ENCODE data around the gene TMEM205. TPM values are rescaled to one million over a fixed set of nuclear protein-coding genes. Genes with fewer than 3 reads are reported as not detected.

Gene TMEM205
- total and polyA plus RNA-seq, 3 donors from 2014 or later: 132 to 213 (median 174) TPM

DNA sequence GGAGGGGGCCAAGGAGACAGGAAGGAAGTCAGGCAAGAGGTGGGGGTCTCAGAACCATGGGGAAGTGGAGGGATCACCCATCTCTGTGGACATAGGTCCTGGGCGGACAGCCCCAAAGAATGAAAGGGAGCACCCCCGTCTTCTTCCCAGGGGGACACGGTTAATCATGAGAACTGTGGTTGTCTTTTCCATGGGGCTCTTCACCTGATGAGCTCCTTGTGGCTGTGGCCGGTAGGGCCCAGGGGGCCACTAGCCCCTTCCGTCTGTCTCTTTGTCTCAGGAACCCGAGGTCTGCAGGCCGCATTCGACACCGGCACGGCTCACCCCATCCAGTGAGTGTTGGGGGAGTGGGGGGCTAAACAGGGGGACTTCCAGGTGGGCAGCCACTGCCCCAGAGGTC lies 17.8 kb upstream of the TMEM205 start:
- no peaks in the 10 kb centered on the region for H3K36me3 ChIP-seq (ENCODE audit: low read depth, missing control alignments)
- DNase-seq: no peak
- no peak for TF ChIP-seq POLR2A (IDR thresholded peaks at IDR 0.05)
- TF ChIP-seq, protein P1, sequence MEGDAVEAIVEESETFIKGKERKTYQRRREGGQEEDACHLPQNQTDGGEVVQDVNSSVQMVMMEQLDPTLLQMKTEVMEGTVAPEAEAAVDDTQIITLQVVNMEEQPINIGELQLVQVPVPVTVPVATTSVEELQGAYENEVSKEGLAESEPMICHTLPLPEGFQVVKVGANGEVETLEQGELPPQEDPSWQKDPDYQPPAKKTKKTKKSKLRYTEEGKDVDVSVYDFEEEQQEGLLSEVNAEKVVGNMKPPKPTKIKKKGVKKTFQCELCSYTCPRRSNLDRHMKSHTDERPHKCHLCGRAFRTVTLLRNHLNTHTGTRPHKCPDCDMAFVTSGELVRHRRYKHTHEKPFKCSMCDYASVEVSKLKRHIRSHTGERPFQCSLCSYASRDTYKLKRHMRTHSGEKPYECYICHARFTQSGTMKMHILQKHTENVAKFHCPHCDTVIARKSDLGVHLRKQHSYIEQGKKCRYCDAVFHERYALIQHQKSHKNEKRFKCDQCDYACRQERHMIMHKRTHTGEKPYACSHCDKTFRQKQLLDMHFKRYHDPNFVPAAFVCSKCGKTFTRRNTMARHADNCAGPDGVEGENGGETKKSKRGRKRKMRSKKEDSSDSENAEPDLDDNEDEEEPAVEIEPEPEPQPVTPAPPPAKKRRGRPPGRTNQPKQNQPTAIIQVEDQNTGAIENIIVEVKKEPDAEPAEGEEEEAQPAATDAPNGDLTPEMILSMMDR (IDR thresholded peaks at IDR 0.05): no peak

DNA sequence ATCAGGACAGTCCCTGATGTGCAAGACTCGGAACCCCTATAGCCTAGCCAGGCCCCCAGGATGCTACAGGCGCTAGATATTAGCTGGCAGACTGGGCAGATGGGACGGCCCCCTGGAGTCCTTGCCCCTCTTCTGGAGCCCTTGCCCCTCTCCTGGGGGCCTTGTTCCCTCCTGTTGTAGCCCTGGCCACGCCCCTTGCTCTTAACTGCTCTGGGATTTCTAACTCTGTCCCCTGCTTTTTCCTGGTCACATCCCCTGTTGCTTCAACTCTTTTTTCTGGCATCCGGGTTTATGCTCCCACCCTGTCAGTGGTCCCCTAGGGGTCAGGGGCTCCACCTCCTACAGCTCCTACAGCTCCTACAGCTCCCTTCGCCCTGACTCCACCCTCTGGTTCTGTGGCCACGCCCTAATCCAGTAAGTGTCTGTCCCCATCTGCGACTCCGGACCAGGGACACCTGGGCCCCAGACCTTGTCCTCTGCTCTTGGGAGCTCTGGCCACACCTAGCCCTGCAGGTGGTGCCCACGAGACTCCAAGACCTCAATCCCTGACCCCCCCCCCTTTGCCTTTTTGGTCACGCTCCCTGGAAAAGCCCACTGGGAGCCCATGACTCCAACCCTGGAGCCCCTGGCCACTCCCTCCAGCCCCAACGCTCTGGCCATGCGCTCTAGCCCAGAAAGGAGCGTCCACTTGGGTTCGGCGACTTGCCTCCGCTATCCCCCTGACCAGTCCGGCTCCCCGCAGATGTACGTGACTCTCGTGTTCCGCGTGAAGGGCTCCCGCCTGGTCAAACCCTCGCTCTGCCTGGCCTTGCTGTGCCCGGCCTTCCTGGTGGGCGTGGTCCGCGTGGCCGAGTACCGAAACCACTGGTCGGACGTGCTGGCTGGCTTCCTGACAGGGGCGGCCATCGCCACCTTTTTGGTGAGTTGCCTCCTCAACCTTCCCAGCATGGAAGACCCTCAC lies 16.0 kb upstream of the TMEM205 start:
- intact Hi-C loops (cut with DNase I; ENCODE audit: low total_unique reads): no loop called here
- no peaks in the 10 kb centered on the region for H3K27me3 ChIP-seq
- no peak overlapping the region for H3K4me3 ChIP-seq
- H3K9me3 ChIP-seq: no peaks in the 10 kb centered on the region
- DNase-seq: no peak
- H3K4me1 ChIP-seq: no peaks in the 10 kb centered on the region
- TF ChIP-seq, protein P1 (IDR thresholded peaks at IDR 0.05): no peak
- TF ChIP-seq POLR2A (IDR thresholded peaks at IDR 0.05): no peak
- H3K36me3 ChIP-seq (ENCODE audit: low read depth, missing control alignments): no peaks in the 10 kb centered on the region
- WGBS, 2 donors: 65 to 80% methylated on average over 34 to 35 of the region's 35 CpGs
- H3K27ac ChIP-seq: no peak overlapping the region

More for the DNA sequence above, 17.8 kb upstream of the TMEM205 start:
- Histone ChIP-seq H3K9me3 (no peaks in the 10 kb centered on the region), H3K27me3 (no peaks in the 10 kb centered on the region), H3K4me3 (no peak overlapping the region), H3K4me1 (no peaks in the 10 kb centered on the region), H3K27ac (no peak overlapping the region)
- WGBS, 2 donors: 88 to 89% methylated on average over 10 of the region's 10 CpGs
- intact Hi-C loops (cut with DNase I; ENCODE audit: low total_unique reads): no loop called here

DNA sequence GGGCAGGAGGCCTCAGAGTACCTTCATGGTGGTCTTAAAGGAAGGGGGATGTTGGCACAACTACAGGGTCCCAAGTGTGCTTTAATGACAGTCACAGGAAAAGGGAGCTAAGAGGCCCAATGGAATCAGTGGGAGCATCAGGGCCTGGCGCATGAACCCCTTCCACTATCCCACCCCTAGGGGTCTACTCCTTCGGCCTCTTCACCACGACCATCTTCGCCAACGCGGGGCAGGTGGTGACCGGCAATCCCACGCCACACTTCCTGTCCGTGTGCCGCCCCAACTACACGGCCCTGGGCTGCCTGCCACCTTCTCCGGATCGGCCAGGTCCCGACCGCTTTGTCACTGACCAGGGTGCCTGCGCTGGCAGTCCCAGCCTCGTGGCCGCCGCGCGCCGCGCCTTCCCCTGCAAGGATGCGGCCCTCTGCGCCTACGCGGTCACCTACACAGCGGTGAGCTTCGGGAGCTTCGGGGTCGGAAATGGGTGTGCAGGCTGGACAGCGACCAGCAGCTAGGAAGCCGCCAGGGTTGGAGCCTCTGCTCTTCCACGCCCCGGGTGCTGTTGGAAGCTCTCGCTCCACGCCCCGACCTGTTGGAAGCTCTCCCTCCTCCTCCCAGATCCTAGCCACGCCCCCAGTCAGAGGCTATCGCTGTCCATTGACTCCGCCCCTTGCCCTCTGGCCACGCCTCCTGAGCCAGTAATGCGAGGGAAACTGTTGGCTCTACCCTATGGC lies 15.1 kb upstream of the TMEM205 start:
- H3K4me3 ChIP-seq: no peak overlapping the region
- H3K9me3 ChIP-seq: no peaks in the 10 kb centered on the region
- H3K27ac ChIP-seq: no peak overlapping the region
- TF ChIP-seq, protein P1 (IDR thresholded peaks at IDR 0.05): no peak
- no peak for TF ChIP-seq POLR2A (IDR thresholded peaks at IDR 0.05)
- 57% methylated on average over 9 to 41 of the region's 43 CpGs for WGBS, 2 donors
- DNase-seq: peak; percentile 69
- H3K27me3 ChIP-seq: no peaks in the 10 kb centered on the region
- intact Hi-C loops (cut with DNase I; ENCODE audit: low total_unique reads): no loop called here
- H3K4me1 ChIP-seq: peaks cover under 1% of the 10 kb centered on the region
- H3K36me3 ChIP-seq (ENCODE audit: low read depth, missing control alignments): no peaks in the 10 kb centered on the region

DNA sequence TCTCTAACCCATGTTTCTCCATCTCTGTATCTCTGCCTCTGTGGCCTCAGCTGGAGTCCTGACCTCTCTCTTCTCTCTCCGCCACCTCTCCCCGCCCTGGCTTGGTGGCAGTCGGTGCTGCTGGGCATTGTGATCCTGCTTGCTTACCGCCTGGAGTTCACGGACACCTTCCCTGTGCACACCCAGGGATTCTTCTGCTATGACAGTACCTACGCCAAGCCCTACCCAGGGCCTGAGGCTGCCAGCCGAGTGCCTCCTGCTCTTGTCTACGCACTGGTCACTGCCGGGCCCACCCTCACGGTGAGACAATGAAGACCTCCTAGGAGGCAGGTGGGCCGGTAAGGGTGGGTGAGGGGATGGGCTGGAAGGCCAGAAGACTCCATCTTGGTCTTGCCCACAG lies 13.4 kb upstream of the TMEM205 start:
- TF ChIP-seq POLR2A (IDR thresholded peaks at IDR 0.05): no peak
- TF ChIP-seq, protein P1 (IDR thresholded peaks at IDR 0.05): no peak
- Histone ChIP-seq H3K36me3 (ENCODE audit: low read depth, missing control alignments) (no peaks in the 10 kb centered on the region), H3K4me3 (no peak overlapping the region), H3K4me1 (peaks cover 7% of the 10 kb centered on the region), H3K27ac (no peak overlapping the region), H3K27me3 (no peaks in the 10 kb centered on the region), H3K9me3 (no peaks in the 10 kb centered on the region)
- intact Hi-C loops (cut with DNase I; ENCODE audit: low total_unique reads): no loop called here
- no peak for DNase-seq
- WGBS, 2 donors: 90 to 92% methylated on average over 11 of the region's 11 CpGs
